GM23338 (cell line): ENCODE results near the gene PEX10. TPM values are rescaled to one million over a fixed set of nuclear protein-coding genes. Genes with fewer than 3 reads are reported as not detected.

Experiments used
- ATAC-seq: fragments of 200-7000 bp; cut with Tn5 transposase; 3 replicates; pipeline ENCODE4 v1.9.1; 2020
- DNase-seq: peaks from one replicate; pipeline ENCODE4 v3.0.0-alpha.2; 2015; ENCODE audit warnings: low spot score
- H2AFZ ChIP-seq: fragments of 200-600 bp; sonication (generic); 2 replicates; pipeline ENCODE4 v1.8.0; 2016; ENCODE audit warnings: antibody characterized with exemption, mild to moderate bottlenecking, moderate library complexity
- H3F3A ChIP-seq: fragments of 200-600 bp; sonication (generic); replicated peaks from 2 replicates; pipeline ENCODE4 v1.8.0; 2017; ENCODE audit warnings: antibody characterized with exemption, mixed run types, low read depth
- H3K27ac ChIP-seq: fragments of 200-600 bp; sonication (generic); 2 replicates; pipeline ENCODE4 v1.6.1; 2016; ENCODE audit warnings: low read depth
- H3K27me3 ChIP-seq: fragments of 200-600 bp; sonication (generic); 2 replicates; pipeline ENCODE4 v1.8.0; 2016; ENCODE audit warnings: mild to moderate bottlenecking, mixed run types, moderate library complexity; ENCODE audit not compliant: insufficient read depth
- H3K36me3 ChIP-seq: fragments of 200-600 bp; sonication (generic); 2 replicates; pipeline ENCODE4 v1.8.0; 2016; ENCODE audit warnings: mild to moderate bottlenecking; ENCODE audit not compliant: insufficient read depth
- H3K4me1 ChIP-seq: fragments of 200-600 bp; sonication (generic); 2 replicates; pipeline ENCODE4 v1.8.0; 2016; ENCODE audit warnings: mild to moderate bottlenecking, moderate library complexity; ENCODE audit not compliant: insufficient read depth
- H3K4me2 ChIP-seq: fragments of 200-600 bp; sonication (generic); 2 replicates; pipeline ENCODE4 v1.7.1; 2017; ENCODE audit warnings: mixed run types
- H3K4me3 ChIP-seq: fragments of 200-600 bp; sonication (generic); 2 replicates; pipeline ENCODE4 v1.6.1; 2016; ENCODE audit warnings: mixed run types
- H3K79me2 ChIP-seq: fragments of 200-600 bp; sonication (generic); replicated peaks from 2 replicates; pipeline ENCODE4 v1.8.0; 2017; ENCODE audit warnings: mild to moderate bottlenecking; ENCODE audit not compliant: insufficient read depth
- H3K9me2 ChIP-seq: fragments of 200-600 bp; sonication (generic); 2 replicates; pipeline ENCODE4 v1.8.0; 2017; ENCODE audit not compliant: insufficient read depth
- H4K20me1 ChIP-seq: fragments of 200-600 bp; sonication (generic); replicated peaks from 2 replicates; pipeline ENCODE4 v1.8.0; 2017; ENCODE audit warnings: mild to moderate bottlenecking; ENCODE audit not compliant: insufficient read depth
- H3K27ac Mint-ChIP-seq: 2 replicates; pipeline ENCODE4 v1.8.0; 2020; ENCODE audit warnings: inconsistent platforms, mild to moderate bottlenecking, moderate library complexity, mixed read lengths
- H3K27me3 Mint-ChIP-seq: 3 replicates; pipeline ENCODE4 v1.8.0; 2022; ENCODE audit warnings: low read depth, mild to moderate bottlenecking, moderate library complexity, mixed read lengths, inconsistent platforms; ENCODE audit not compliant: insufficient read depth, poor library complexity
- H3K36me3 Mint-ChIP-seq: 3 replicates; pipeline ENCODE4 v1.8.0; 2021; ENCODE audit warnings: low read depth, mild to moderate bottlenecking, inconsistent platforms, moderate library complexity, mixed read lengths
- H3K4me1 Mint-ChIP-seq: 3 replicates; pipeline ENCODE4 v1.8.0; 2020; ENCODE audit warnings: mild to moderate bottlenecking, inconsistent platforms, mixed read lengths
- H3K4me3 Mint-ChIP-seq: 3 replicates; pipeline ENCODE4 v1.8.0; 2021; ENCODE audit warnings: moderate library complexity, mild to moderate bottlenecking, inconsistent platforms, mixed read lengths
- H3K9me3 Mint-ChIP-seq: 3 replicates; pipeline ENCODE4 v1.8.0; 2020; ENCODE audit warnings: moderate library complexity, mild to moderate bottlenecking, inconsistent platforms, mixed read lengths
- CREB1 ChIP-seq: fragments of 250-450 bp; sonication (Bioruptor Pico); IDR thresholded peaks from 2 replicates; pipeline ENCODE4 v1.5.0; 2020; ENCODE audit warnings: low read depth, mild to moderate bottlenecking, moderate library complexity
- EZH2phosphoT487 ChIP-seq: fragments of 200-600 bp; sonication (generic); IDR thresholded peaks from one replicate; pipeline ENCODE4 v1.8.1; 2018; ENCODE audit warnings: antibody characterized with exemption; ENCODE audit not compliant: unreplicated experiment
- NANOG ChIP-seq: IDR thresholded peaks from 2 replicates; pipeline ENCODE4 v1.6.1; 2016; ENCODE audit warnings: antibody characterized with exemption, borderline replicate concordance
- REST ChIP-seq: IDR thresholded peaks from one replicate; pipeline ENCODE4 v1.6.1; 2018; ENCODE audit warnings: antibody characterized with exemption; ENCODE audit not compliant: unreplicated experiment
- ZNF114 ChIP-seq: fragments of 250-450 bp; sonication (Bioruptor Pico); IDR thresholded peaks from 2 replicates; pipeline ENCODE4 v1.5.0; 2020; ENCODE audit warnings: mild to moderate bottlenecking, moderate library complexity
- ZNF331 ChIP-seq: fragments of 250-450 bp; sonication (Bioruptor Pico); IDR thresholded peaks from 2 replicates; pipeline ENCODE4 v1.5.0; 2020; ENCODE audit warnings: low read depth, mild to moderate bottlenecking, moderate library complexity
- ZNF462 ChIP-seq: fragments of 250-450 bp; sonication (Bioruptor Pico); IDR thresholded peaks from 2 replicates; pipeline ENCODE4 v1.5.0; 2020; ENCODE audit warnings: mild to moderate bottlenecking, moderate library complexity
- polyA plus RNA-seq: library from polyadenylated mRNA; unstranded; fragments of >200 nt; fragmentation: Nextera tagmentation; extraction: Ambion mirVana; gene quantifications from 2 replicates; pipeline ENCODE4 v1.2.1, GENCODE V29; 2016
- total RNA-seq: library from RNA; depleted of rRNA; stranded (reverse); fragments of >200 nt; shearing (Covaris generic); gene quantifications from 2 replicates; pipeline ENCODE4 v1.2.3, GENCODE V29; 2014
- TF ChIP-seq, protein P1 (sequence below), 2 experiments: fragments of 200-600 bp in 1 of 2; sonication (generic) in 1 of 2; conservative IDR thresholded peaks; 2 replicates each; pipeline versions ENCODE4 v1.5.1 to v1.6.1; 2016 to 2017; ENCODE audit warnings: antibody characterized with exemption in 2 of 2, low read depth in 2 of 2, mild to moderate bottlenecking in 2 of 2, moderate library complexity in 1 of 2
- TF ChIP-seq, protein P2 (sequence below): IDR thresholded peaks from 2 replicates; pipeline ENCODE4 v1.6.1; 2016; ENCODE audit warnings: antibody characterized with exemption

The PEX10 gene
- total and polyA plus RNA-seq, 2 experiments from 2014 or later: 15.0 to 53.9 TPM

GRCh38 chr1:2376931-2377672 is 35.3 kb downstream of the PEX10 start (continued):
- no peak for TF ChIP-seq ZNF462 (CRISPR knock-in tag)
- no peak for TF ChIP-seq REST
- TF ChIP-seq ZNF331: no peak
- no peak for TF ChIP-seq NANOG

GRCh38 chr1:2376261-2376741 is 36.1 kb downstream of the PEX10 start:
- Histone ChIP-seq H3K79me2 (no peaks in the 10 kb centered on the region), H3K9me2 (no peaks in the 10 kb centered on the region), H3K4me3 (no peak overlapping the region), H3K27ac (no peak overlapping the region), H3K27me3 (no peaks in the 10 kb centered on the region), H3K4me1 (no peaks in the 10 kb centered on the region), H3F3A (no peaks in the 10 kb centered on the region), H4K20me1 (no peaks in the 10 kb centered on the region; the same call in 1 of the 2 replicates), H2AFZ (no peak overlapping the region), H3K4me2 (no peak overlapping the region), H3K36me3 (no peaks in the 10 kb centered on the region)
- H3K27me3 Mint-ChIP-seq: peaks cover 5% of the 10 kb centered on the region
- H3K36me3 Mint-ChIP-seq: peaks cover under 1% of the 10 kb centered on the region; the same call in 1 of the 3 replicates
- no peak overlapping the region for H3K4me3 Mint-ChIP-seq
- no peak overlapping the region for H3K27ac Mint-ChIP-seq
- H3K9me3 Mint-ChIP-seq: no peaks in the 10 kb centered on the region
- no peak for DNase-seq
- no peak for ATAC-seq
- H3K4me1 Mint-ChIP-seq: no peaks in the 10 kb centered on the region
- TF ChIP-seq, protein P1, sequence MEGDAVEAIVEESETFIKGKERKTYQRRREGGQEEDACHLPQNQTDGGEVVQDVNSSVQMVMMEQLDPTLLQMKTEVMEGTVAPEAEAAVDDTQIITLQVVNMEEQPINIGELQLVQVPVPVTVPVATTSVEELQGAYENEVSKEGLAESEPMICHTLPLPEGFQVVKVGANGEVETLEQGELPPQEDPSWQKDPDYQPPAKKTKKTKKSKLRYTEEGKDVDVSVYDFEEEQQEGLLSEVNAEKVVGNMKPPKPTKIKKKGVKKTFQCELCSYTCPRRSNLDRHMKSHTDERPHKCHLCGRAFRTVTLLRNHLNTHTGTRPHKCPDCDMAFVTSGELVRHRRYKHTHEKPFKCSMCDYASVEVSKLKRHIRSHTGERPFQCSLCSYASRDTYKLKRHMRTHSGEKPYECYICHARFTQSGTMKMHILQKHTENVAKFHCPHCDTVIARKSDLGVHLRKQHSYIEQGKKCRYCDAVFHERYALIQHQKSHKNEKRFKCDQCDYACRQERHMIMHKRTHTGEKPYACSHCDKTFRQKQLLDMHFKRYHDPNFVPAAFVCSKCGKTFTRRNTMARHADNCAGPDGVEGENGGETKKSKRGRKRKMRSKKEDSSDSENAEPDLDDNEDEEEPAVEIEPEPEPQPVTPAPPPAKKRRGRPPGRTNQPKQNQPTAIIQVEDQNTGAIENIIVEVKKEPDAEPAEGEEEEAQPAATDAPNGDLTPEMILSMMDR (conservative IDR thresholded peaks at IDR 0.05; ENCODE audit: low read depth in 2 of 2): no peak
- TF ChIP-seq, protein P2, sequence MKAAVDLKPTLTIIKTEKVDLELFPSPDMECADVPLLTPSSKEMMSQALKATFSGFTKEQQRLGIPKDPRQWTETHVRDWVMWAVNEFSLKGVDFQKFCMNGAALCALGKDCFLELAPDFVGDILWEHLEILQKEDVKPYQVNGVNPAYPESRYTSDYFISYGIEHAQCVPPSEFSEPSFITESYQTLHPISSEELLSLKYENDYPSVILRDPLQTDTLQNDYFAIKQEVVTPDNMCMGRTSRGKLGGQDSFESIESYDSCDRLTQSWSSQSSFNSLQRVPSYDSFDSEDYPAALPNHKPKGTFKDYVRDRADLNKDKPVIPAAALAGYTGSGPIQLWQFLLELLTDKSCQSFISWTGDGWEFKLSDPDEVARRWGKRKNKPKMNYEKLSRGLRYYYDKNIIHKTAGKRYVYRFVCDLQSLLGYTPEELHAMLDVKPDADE: no peak
- TF ChIP-seq EZH2phosphoT487 (no peak), ZNF114 (CRISPR knock-in tag) (no peak), CREB1 (CRISPR knock-in tag) (no peak)
